Memory B cell (primary cell): Measurements from ENCODE around the gene POP4.
"Not testable (repeated sequence)": the region's sequence is repeated elsewhere in the genome, so short reads cannot be mapped to it uniquely, and the experiment has no call there.

Experiments
- ATAC-seq: fragments of 150-1000 bp; cut with Tn5 transposase; 2 replicates; pipeline ENCODE4 v1.10.0; 2021; ENCODE audit warnings: low read depth, mild to moderate bottlenecking, moderate library complexity
- DNase-seq, 2 donors: peaks; one replicate each; pipeline ENCODE4 v3.0.0; 2022; ENCODE audit warnings: low spot score in 2 of 2
- H3K27ac Mint-ChIP-seq: one replicate; pipeline ENCODE4 v1.8.0; 2022; ENCODE audit warnings: mild to moderate bottlenecking, moderate library complexity, mixed read lengths
- H3K27me3 Mint-ChIP-seq: one replicate; pipeline ENCODE4 v1.8.0; 2022; ENCODE audit warnings: mixed read lengths
- H3K36me3 Mint-ChIP-seq: one replicate; pipeline ENCODE4 v1.8.0; 2022; ENCODE audit warnings: mild to moderate bottlenecking, mixed read lengths
- H3K4me1 Mint-ChIP-seq: one replicate; pipeline ENCODE4 v1.8.0; 2022; ENCODE audit warnings: mixed read lengths
- H3K4me3 Mint-ChIP-seq: one replicate; pipeline ENCODE4 v1.8.0; 2022; ENCODE audit warnings: mild to moderate bottlenecking, moderate library complexity, mixed read lengths
- H3K9me3 Mint-ChIP-seq: one replicate; pipeline ENCODE4 v1.8.0; 2022; ENCODE audit warnings: mixed read lengths

POP4 gene

DNA sequence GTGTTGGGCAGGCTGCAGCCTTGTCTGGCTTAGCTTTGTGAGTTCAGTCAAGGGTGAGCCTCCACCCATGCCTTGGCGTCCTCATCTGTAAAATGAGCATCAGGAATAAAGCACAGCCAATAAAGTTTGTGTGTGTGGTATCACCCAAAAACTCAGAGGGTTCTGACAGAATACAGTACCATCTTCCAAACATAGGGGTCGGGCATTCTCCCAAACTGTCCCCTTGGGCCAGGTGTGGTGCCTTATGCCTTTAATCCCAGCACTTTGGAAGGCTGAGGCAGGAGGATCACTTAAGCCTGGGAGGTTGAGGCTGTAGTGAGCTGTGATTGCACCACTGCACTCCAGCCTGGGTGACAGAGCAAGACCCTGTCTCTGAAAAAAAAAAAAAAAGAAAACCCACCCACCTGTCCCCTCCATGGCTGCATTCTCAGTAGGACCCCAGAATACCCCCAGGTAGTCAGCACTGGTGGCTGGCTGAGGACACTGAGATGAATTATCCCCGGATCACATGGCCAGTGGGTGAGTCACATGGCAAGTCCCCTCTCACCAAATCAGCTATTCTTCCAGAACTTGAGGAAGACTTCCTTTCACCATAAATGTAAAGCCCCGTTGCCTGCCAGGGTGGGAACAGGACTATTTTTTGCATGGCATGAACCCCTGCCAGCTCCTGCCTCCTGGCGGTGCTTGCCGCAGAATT lies 18.6 kb downstream of the POP4 start:
- Mint-ChIP-seq H3K4me3 (no peak overlapping the region), H3K36me3 (no peaks in the 10 kb centered on the region), H3K27ac (no peak overlapping the region), H3K27me3 (peaks cover 17% of the 10 kb centered on the region), H3K9me3 (no peaks in the 10 kb centered on the region), H3K4me1 (peaks cover 16% of the 10 kb centered on the region)
- ATAC-seq: no peak
- no peak for DNase-seq

- DNase-seq (no peak), ATAC-seq (no peak)
- H3K9me3 Mint-ChIP-seq: no peaks in the 10 kb centered on the region
- peaks cover 16% of the 10 kb centered on the region for H3K4me1 Mint-ChIP-seq
- no peak overlapping the region for H3K27ac Mint-ChIP-seq
- H3K36me3 Mint-ChIP-seq: no peaks in the 10 kb centered on the region
- H3K4me3 Mint-ChIP-seq: no peak overlapping the region
- H3K27me3 Mint-ChIP-seq: peaks cover 17% of the 10 kb centered on the region
These were observed 19.1 kb downstream of the POP4 start for GRCh38 chr19:29625186-29625651.

DNA sequence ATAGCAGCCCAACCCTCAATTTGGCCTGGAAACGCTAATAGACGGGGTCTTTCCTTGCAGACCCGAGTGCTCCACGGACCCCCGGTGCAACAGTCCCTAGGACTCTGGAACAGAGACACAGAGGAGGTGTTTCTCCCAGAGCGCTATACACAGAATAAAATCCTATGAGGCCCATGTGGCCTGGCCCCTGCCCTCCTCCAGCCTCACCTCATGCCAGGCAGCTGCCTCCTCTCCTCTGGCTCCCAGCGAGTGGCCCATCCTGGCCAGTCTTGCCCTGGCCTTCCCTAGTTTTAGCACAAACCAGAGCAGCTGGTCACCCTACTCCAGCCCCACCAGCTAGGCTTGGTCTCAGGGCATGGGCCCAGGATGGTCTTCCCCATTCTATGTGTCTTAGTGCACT lies 20.3 kb downstream of the POP4 start:
- H3K27ac Mint-ChIP-seq: no peak overlapping the region
- no peaks in the 10 kb centered on the region for H3K36me3 Mint-ChIP-seq
- ATAC-seq (no peak), DNase-seq (no peak)
- H3K27me3 Mint-ChIP-seq: peaks cover 14% of the 10 kb centered on the region
- H3K4me3 Mint-ChIP-seq: no peak overlapping the region
- H3K4me1 Mint-ChIP-seq: peaks cover 11% of the 10 kb centered on the region
- H3K9me3 Mint-ChIP-seq: no peaks in the 10 kb centered on the region

- not testable (repeated sequence) for H3K4me1 Mint-ChIP-seq, DNase-seq, H3K9me3 Mint-ChIP-seq, ATAC-seq, H3K4me3 Mint-ChIP-seq, H3K27ac Mint-ChIP-seq, H3K36me3 Mint-ChIP-seq
- H3K27me3 Mint-ChIP-seq: peaks cover 12% of the 10 kb centered on the region
These were observed 20.7 kb downstream of the POP4 start for GRCh38 chr19:29626832-29627231.

- Mint-ChIP-seq H3K9me3 (no peaks in the 10 kb centered on the region), H3K36me3 (no peaks in the 10 kb centered on the region), H3K4me1 (no peaks in the 10 kb centered on the region), H3K27ac (no peak overlapping the region), H3K27me3 (peaks cover 3% of the 10 kb centered on the region), H3K4me3 (no peak overlapping the region)
- ATAC-seq (no peak), DNase-seq (no peak)
These were observed 22.7 kb downstream of the POP4 start for GRCh38 chr19:29628661-29629385.

- DNase-seq (no peak), ATAC-seq (no peak)
- Mint-ChIP-seq H3K9me3 (no peaks in the 10 kb centered on the region), H3K4me3 (no peak overlapping the region), H3K27ac (no peak overlapping the region), H3K36me3 (no peaks in the 10 kb centered on the region), H3K4me1 (no peaks in the 10 kb centered on the region), H3K27me3 (no peaks in the 10 kb centered on the region)
These were observed 23.9 kb downstream of the POP4 start for GRCh38 chr19:29629836-29630534.

DNA sequence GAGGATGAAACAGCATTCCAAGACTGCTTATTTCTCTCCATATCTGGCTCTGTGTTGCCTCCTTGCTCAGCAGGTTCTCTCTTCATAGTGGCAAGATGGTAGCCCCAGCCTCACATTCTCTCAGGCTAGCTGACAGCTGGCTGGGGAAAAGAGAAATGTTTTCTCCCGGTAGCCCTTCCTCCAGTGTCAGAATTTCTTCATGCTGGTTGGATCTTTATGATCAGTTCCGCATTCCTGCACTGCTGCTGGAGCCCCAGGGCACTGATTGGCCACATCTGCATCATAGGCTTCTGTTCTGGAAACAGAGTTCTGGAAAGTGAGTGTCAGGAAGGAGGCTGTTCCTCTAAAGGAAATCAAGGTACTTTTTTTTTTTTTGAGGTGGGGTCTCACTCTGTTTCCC lies 24.6 kb downstream of the POP4 start:
- no peak for ATAC-seq

GRCh38 chr19:29631450-29631849 lies 25.4 kb downstream of the POP4 start:
- no peaks in the 10 kb centered on the region for H3K36me3 Mint-ChIP-seq
- DNase-seq (no peak), ATAC-seq (no peak)
- H3K27ac Mint-ChIP-seq: no peak overlapping the region
- no peak overlapping the region for H3K4me3 Mint-ChIP-seq
- H3K27me3 Mint-ChIP-seq: no peaks in the 10 kb centered on the region
- H3K9me3 Mint-ChIP-seq: no peaks in the 10 kb centered on the region
- no peaks in the 10 kb centered on the region for H3K4me1 Mint-ChIP-seq

More for the DNA sequence above, 24.6 kb downstream of the POP4 start:
- no peak for DNase-seq
- H3K27ac Mint-ChIP-seq: no peak overlapping the region
- no peaks in the 10 kb centered on the region for H3K9me3 Mint-ChIP-seq
- no peaks in the 10 kb centered on the region for H3K36me3 Mint-ChIP-seq
- H3K27me3 Mint-ChIP-seq: no peaks in the 10 kb centered on the region
- H3K4me1 Mint-ChIP-seq: no peaks in the 10 kb centered on the region
- H3K4me3 Mint-ChIP-seq: no peak overlapping the region

DNA sequence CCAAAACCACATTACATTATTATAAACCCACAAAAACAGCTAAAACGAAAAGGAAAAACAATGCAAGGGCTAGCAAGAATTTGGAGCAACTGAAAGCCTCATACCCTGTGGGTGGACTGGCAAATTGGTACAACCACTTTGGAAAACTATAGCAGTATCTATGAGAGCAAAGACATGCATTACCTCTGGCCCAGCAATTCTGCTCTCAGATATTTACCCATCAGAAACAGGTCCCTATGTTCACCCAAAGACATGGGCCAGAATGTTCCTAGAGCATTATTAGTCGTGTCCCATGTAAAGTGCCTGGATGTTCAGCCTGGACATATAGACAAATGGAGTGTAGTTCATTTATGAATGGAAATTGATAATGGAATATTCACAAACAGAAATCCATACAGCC lies 27.9 kb downstream of the POP4 start:
- no peaks in the 10 kb centered on the region for H3K36me3 Mint-ChIP-seq
- no peak overlapping the region for H3K4me3 Mint-ChIP-seq
- H3K27ac Mint-ChIP-seq: no peak overlapping the region
- ATAC-seq (no peak), DNase-seq (no peak)
- no peaks in the 10 kb centered on the region for H3K4me1 Mint-ChIP-seq
- H3K27me3 Mint-ChIP-seq: no peaks in the 10 kb centered on the region
- H3K9me3 Mint-ChIP-seq: no peaks in the 10 kb centered on the region

- no peak for ATAC-seq
- DNase-seq: no peak
- Mint-ChIP-seq H3K27me3 (no peaks in the 10 kb centered on the region), H3K4me1 (no peaks in the 10 kb centered on the region), H3K9me3 (no peaks in the 10 kb centered on the region), H3K27ac (no peak overlapping the region), H3K4me3 (no peak overlapping the region), H3K36me3 (no peaks in the 10 kb centered on the region)
These were observed 28.5 kb downstream of the POP4 start for GRCh38 chr19:29634423-29635130.

- H3K36me3 Mint-ChIP-seq: no peaks in the 10 kb centered on the region
- DNase-seq (no peak), ATAC-seq (no peak)
- H3K4me1 Mint-ChIP-seq: no peaks in the 10 kb centered on the region
- no peaks in the 10 kb centered on the region for H3K9me3 Mint-ChIP-seq
- H3K4me3 Mint-ChIP-seq: no peak overlapping the region
- H3K27ac Mint-ChIP-seq: no peak overlapping the region
- no peaks in the 10 kb centered on the region for H3K27me3 Mint-ChIP-seq
These were observed 29.9 kb downstream of the POP4 start for GRCh38 chr19:29635963-29636362.

GRCh38 chr19:29636553-29637360 lies 30.7 kb downstream of the POP4 start:
- no peak for DNase-seq
- Mint-ChIP-seq H3K27me3 (peaks cover 2% of the 10 kb centered on the region), H3K4me1 (no peaks in the 10 kb centered on the region), H3K36me3 (no peaks in the 10 kb centered on the region), H3K4me3 (no peak overlapping the region), H3K27ac (no peak overlapping the region), H3K9me3 (no peaks in the 10 kb centered on the region)
- no peak for ATAC-seq

DNA sequence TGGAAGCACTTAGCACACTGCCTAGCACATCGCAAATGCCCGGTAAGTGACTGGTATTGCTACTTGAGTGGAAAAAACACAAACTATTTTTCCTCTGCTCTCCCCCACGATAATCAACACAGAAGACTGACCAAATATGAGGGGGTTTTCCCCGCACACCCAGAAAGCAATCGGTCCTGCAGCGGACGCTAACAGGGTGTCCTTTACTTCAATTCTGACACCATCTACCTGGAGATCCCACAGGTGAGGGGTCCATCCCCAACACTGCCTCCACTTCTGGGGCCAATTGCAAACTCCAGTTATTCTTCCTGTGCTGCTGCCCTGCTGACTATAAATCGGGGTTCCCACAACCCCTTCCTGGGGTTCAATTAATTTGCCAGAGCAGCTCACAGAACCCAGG lies 33.0 kb downstream of the POP4 start:
- Mint-ChIP-seq H3K27me3 (peaks cover 4% of the 10 kb centered on the region), H3K36me3 (no peaks in the 10 kb centered on the region), H3K4me1 (no peaks in the 10 kb centered on the region), H3K9me3 (no peaks in the 10 kb centered on the region), H3K27ac (no peak overlapping the region), H3K4me3 (no peak overlapping the region)
- DNase-seq (no peak), ATAC-seq (no peak)
